OCI-LY3 (cell line): ENCODE results near the gene PNPLA8.

Source experiments
- CTCF ChIP-seq: fragments of 200-600, 300-600 bp; sonication (generic); IDR thresholded peaks from 2 replicates; pipeline ENCODE4 v1.5.1; 2014; ENCODE audit warnings: antibody characterized with exemption, low read length, low read depth
- EZH2phosphoT487 ChIP-seq: fragments of 200-600 bp; shearing (Covaris generic); IDR thresholded peaks from 2 replicates; pipeline ENCODE4 v1.6.1; 2018; ENCODE audit warnings: antibody characterized with exemption, mixed run types, low read depth

GRCh38 chr7:108570146-108570755 is 44.3 kb upstream of the PNPLA8 start:
- TF ChIP-seq EZH2phosphoT487 = no peak
- TF ChIP-seq CTCF = no peak
